Coronary artery (tissue), 2 donors: ENCODE results near the gene DIS3L2.

Experiments used
- DNase-seq: peaks from one replicate; pipeline ENCODE4 v3.0.0-alpha.2; 2017; ENCODE audit warnings: low spot score
- H3K27ac ChIP-seq, 2 donors: fragments of 200-600 bp; sonication (generic); one replicate each; pipeline ENCODE4 v1.5.1; 2016 to 2019
- H3K4me3 ChIP-seq: fragments of 200-600 bp; sonication (generic); 2 replicates; pipeline ENCODE4 v1.5.1; 2016; ENCODE audit warnings: mild to moderate bottlenecking, moderate library complexity
- TF ChIP-seq, protein P1 (sequence below): fragments of 200-600 bp; sonication (generic); IDR thresholded peaks from one replicate; pipeline ENCODE4 v1.5.1; 2019; ENCODE audit warnings: antibody characterized with exemption

Gene DIS3L2

DNA sequence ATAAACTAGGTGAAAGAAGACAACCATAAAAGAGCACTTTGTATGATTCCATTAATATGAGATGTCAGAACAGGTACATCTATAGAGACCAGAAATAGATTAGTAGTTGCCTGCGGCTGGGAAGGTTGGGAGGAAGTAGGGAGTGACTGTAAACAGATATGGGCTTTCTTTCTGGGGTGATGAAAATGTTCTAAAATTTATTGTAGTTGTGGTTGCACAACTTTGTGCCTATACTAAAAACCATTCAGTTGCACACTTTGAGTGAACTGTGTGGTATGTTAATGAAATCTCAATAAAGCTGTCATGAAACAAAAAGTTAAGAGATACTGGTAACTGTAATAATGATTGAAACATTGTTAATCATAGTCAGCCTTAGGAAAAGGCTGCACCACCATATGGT is 264.4 kb downstream of the DIS3L2 start:
- no peak for DNase-seq
- no peak overlapping the region for H3K27ac ChIP-seq
- no peak overlapping the region for H3K4me3 ChIP-seq
- TF ChIP-seq, protein P1, sequence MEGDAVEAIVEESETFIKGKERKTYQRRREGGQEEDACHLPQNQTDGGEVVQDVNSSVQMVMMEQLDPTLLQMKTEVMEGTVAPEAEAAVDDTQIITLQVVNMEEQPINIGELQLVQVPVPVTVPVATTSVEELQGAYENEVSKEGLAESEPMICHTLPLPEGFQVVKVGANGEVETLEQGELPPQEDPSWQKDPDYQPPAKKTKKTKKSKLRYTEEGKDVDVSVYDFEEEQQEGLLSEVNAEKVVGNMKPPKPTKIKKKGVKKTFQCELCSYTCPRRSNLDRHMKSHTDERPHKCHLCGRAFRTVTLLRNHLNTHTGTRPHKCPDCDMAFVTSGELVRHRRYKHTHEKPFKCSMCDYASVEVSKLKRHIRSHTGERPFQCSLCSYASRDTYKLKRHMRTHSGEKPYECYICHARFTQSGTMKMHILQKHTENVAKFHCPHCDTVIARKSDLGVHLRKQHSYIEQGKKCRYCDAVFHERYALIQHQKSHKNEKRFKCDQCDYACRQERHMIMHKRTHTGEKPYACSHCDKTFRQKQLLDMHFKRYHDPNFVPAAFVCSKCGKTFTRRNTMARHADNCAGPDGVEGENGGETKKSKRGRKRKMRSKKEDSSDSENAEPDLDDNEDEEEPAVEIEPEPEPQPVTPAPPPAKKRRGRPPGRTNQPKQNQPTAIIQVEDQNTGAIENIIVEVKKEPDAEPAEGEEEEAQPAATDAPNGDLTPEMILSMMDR: no peak

DNA sequence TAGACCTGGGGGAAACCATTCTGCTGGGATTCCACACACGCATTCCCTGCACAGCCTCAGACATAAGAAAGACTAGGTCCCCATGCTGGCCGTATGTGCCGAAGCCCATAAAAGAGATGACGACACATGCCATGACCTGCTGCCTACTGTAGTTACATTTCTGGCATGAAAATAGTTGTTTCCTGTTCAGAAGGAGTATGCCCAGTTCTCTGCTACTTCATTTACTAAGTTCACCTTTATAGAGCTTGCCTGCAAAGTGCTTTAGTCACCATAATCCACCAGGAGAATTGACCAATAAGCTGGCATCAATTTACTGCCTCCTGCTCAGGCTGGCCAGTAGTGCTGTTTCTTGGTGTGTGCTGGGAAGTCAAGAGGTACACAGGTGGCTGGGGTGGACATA is 266.8 kb downstream of the DIS3L2 start:
- TF ChIP-seq, protein P1: no peak
- DNase-seq: no peak
- Histone ChIP-seq H3K4me3 (no peak overlapping the region), H3K27ac (no peak overlapping the region)

DNA sequence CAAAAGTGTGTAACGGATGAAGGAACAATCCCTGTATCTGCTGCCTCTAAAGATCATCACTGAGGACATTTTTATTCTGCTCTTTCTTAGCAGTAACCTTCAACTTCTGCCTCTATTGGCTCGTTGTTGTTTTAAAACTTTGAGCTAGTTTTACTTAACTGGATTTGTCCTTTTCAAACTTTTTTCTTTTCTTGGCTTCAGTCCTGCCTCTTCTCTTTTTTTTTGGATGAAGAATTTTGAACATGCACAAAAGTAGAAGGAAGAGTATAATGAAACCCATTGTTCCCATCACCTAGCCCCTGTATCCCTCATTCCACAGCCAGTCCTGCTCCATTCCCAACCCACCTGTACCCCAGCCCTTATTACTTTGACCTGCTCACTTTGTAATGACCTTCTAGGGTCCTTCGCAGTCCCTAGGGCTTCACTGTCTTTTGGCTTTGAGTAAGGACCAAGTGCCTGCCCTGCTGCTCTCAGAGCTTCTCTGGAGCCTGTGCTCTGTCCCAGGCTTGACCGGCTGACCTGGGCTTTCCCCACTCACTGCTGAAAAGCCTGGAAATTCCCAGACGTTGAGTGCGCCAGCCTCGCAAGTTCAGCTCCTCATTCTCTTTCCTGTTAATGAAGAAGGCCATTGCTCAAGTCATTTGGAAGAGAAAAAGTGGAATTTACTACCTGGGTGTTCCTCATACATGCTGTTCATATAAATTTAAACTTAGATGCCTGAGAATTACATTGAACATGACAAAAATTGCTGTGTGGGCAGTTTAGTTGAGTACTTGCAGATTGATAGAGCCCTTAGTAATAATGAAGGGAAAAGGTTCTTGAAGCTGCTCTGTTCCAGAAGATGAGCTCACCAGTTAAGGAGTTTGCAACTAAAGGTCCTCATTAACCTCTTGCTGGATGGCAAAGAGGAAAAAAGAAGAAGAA is 267.7 kb downstream of the DIS3L2 start:
- Histone ChIP-seq H3K4me3 (no peak overlapping the region), H3K27ac (peak overlapping the region in 1 of 2 donors; percentile 17)
- TF ChIP-seq, protein P1: no peak
- no peak for DNase-seq

DNA sequence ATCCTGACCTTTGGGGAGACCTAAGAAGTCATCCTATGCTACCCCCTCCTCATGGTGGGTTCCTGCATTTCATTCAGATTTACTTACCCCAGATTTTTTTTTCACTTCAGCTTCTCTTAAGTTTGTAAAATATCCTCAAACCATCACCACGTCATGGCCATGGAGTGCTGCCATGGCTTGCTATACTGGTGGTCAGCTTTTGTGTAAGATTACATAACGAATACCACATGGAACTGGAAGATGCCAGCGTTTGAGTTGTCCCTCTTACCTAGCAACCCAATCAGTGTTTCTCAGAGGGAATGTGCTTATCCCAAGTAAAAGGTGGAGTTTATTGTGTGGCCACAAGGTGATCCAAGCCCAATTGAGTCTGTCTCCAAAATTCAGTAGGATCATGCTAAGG is 268.4 kb downstream of the DIS3L2 start:
- Histone ChIP-seq H3K4me3 (no peak overlapping the region), H3K27ac (no peak overlapping the region)
- TF ChIP-seq, protein P1: no peak
- DNase-seq: no peak

GRCh38 chr2:232230560-232230959 is 269.0 kb downstream of the DIS3L2 start:
- Histone ChIP-seq H3K4me3 (no peak overlapping the region), H3K27ac (no peak overlapping the region)
- TF ChIP-seq, protein P1: no peak
- no peak for DNase-seq

DNA sequence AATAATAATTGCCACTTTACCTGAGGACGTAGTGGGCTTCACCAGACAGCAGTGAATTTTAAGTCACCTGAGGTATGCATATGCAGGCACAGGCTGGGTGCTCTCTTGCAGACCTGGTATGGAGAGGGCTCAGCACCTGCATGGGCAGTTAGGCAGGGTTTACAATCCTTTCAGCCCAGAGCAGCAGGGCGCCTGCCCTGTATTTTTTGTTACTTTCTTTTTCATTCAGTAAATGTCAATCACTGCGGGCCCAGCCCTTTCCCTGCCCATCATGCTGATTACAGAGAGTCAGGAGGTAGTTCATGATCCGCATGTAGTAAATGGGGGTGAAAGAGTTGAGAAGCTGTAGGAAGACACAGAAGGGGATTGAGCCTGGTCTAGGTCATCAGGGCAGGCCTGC is 270.0 kb downstream of the DIS3L2 start:
- no peak overlapping the region for H3K27ac ChIP-seq
- no peak overlapping the region for H3K4me3 ChIP-seq
- peak; percentile 40 for DNase-seq
- TF ChIP-seq, protein P1: no peak

DNA sequence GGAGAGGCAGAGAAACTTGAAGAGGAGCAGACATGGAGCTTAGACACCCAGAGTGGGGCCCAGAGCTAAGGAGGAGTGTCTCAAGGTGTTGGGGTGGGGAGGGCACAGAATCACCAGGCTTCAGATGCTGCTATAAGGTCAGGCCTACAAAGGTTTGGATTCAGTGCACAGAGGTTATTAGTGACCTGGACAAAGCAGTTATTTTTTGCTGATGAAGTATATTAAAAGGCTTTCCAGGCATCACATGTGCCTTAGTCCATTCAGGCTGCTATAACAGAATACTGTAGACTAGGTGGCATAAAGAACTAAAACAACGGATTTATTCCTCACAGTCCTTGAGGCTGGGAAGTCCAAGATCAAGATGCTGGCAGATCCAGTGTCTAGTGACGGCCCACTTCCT is 271.4 kb downstream of the DIS3L2 start:
- no peak for DNase-seq
- Histone ChIP-seq H3K4me3 (no peak overlapping the region), H3K27ac (no peak overlapping the region)
- TF ChIP-seq, protein P1: no peak
